HG03159 (cell line): Measurements from ENCODE around the gene SLC12A3.

Source experiments
- ATAC-seq: cut with Tn5 transposase; IDR thresholded peaks from one replicate; pipeline ENCODE4 v1.9.1; 2021; ENCODE audit warnings: mild to moderate bottlenecking, moderate library complexity; ENCODE audit not compliant: unreplicated experiment

The SLC12A3 gene, protein sequence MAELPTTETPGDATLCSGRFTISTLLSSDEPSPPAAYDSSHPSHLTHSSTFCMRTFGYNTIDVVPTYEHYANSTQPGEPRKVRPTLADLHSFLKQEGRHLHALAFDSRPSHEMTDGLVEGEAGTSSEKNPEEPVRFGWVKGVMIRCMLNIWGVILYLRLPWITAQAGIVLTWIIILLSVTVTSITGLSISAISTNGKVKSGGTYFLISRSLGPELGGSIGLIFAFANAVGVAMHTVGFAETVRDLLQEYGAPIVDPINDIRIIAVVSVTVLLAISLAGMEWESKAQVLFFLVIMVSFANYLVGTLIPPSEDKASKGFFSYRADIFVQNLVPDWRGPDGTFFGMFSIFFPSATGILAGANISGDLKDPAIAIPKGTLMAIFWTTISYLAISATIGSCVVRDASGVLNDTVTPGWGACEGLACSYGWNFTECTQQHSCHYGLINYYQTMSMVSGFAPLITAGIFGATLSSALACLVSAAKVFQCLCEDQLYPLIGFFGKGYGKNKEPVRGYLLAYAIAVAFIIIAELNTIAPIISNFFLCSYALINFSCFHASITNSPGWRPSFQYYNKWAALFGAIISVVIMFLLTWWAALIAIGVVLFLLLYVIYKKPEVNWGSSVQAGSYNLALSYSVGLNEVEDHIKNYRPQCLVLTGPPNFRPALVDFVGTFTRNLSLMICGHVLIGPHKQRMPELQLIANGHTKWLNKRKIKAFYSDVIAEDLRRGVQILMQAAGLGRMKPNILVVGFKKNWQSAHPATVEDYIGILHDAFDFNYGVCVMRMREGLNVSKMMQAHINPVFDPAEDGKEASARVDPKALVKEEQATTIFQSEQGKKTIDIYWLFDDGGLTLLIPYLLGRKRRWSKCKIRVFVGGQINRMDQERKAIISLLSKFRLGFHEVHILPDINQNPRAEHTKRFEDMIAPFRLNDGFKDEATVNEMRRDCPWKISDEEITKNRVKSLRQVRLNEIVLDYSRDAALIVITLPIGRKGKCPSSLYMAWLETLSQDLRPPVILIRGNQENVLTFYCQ

DNA sequence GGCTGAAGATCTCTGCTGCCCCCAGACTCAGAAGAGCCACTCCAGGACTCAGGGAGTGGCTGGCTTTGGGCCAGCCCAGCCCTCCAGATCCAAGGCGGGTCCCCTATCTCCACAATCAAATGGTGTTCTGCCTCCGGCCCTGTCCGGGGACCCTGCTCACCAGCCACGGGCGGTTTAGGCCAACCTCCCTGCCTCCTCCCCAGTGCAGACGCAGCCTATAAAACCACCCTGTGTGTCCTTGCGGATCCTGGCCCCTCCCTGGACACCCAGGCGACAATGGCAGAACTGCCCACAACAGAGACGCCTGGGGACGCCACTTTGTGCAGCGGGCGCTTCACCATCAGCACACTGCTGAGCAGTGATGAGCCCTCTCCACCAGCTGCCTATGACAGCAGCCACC lies at the start of gene SLC12A3:
SLC12A3 (plus strand) TSS at position 248 of the 400 bp plus-strand sequence; CDS start at position 277, 29 bp downstream.
- no peak for ATAC-seq

DNA sequence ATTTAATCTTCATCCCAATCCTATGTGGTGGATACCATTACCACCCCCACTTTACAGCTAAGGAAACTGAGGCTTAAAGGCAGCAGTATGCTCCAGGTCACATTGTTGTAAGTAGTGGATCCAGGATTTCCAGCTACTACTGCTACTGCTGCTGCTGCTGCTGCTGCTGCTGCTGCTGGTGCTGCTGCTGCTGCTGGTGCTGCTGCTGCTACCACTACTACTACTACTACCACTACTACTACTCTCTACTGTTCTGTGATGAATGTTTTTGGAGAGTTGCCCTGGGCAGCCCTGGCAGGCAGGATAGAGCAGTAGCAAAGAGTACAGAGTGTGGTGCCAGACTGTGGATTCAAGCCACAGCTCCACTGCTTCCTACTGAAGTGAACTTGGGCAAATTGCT lies 49.3 kb upstream of the SLC12A3 start:
- ATAC-seq: no peak

GRCh38 chr16:56817056-56817455 lies 48.0 kb upstream of the SLC12A3 start:
- ATAC-seq: no peak

GRCh38 chr16:56817938-56818337 lies 47.1 kb upstream of the SLC12A3 start:
- no peak for ATAC-seq

- no peak for ATAC-seq
These were observed 41.8 kb upstream of the SLC12A3 start for GRCh38 chr16:56823081-56823733.

GRCh38 chr16:56824331-56824730 lies 40.7 kb upstream of the SLC12A3 start:
- no peak for ATAC-seq

GRCh38 chr16:56824804-56825203 lies 40.2 kb upstream of the SLC12A3 start:
- ATAC-seq: no peak

DNA sequence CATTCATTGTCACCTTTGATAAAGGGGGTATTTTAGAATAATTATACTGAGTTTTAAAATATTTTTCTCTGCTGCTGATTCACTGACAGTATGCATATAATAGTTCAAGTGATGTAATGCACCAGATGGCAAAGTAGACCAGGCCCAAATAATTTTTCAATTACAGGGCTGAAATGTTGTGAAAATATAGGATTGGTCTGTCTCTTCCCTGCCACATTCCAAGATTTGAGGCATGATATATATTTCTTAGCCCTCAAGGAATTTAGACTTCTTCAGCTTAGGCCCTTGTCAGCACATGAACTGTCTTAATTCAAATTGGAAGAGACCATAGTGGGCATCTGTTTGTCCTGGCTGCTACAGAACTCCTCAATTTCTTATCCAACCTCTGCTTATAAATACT lies 39.2 kb upstream of the SLC12A3 start:
- ATAC-seq: no peak

DNA sequence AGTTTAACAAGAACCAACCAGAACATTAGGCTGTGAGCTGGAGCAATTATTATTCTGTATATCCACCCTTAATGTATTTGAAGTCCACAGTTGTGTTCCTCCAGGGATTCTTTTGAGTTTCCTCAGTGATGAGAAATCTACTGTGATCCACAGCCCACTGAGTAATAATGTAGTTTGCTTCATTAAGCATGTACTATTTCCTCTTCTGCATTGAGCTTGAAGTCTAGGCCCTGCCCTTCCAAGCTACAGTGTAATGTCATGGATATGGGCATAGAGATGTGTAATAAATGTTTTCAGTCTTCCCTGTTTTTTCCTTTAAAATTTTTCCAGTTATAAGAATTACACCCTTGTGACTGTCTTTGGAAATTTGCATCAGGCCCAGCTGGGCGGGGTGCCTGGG lies 36.4 kb upstream of the SLC12A3 start:
- ATAC-seq: no peak

- no peak for ATAC-seq
These were observed 34.3 kb upstream of the SLC12A3 start for GRCh38 chr16:56830669-56831068.

GRCh38 chr16:56832768-56833167 lies 32.2 kb upstream of the SLC12A3 start:
- no peak for ATAC-seq

- no peak for ATAC-seq
These were observed 31.6 kb upstream of the SLC12A3 start for GRCh38 chr16:56833243-56833970.

DNA sequence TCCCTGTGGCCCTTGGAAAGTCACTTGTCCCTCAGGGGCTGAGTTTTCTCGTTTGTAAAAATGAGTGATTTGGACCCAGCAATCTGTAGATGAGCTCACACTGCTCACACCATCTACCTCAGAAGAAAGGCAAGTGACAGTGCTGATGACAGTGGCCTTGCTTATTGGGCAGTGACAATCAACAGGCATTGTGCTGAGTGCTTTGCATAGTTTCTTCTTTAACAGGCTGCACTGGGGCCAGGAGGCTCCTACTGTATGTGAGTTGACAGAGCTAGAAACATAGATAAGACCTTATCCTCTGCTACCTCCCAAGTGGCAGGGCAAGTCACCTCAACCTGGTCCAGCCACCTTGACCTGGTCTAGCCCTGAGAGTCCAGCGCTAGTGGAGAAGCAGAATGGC lies 29.7 kb upstream of the SLC12A3 start:
- no peak for ATAC-seq

- no peak for ATAC-seq
These were observed 28.4 kb upstream of the SLC12A3 start for GRCh38 chr16:56836410-56837230.

DNA sequence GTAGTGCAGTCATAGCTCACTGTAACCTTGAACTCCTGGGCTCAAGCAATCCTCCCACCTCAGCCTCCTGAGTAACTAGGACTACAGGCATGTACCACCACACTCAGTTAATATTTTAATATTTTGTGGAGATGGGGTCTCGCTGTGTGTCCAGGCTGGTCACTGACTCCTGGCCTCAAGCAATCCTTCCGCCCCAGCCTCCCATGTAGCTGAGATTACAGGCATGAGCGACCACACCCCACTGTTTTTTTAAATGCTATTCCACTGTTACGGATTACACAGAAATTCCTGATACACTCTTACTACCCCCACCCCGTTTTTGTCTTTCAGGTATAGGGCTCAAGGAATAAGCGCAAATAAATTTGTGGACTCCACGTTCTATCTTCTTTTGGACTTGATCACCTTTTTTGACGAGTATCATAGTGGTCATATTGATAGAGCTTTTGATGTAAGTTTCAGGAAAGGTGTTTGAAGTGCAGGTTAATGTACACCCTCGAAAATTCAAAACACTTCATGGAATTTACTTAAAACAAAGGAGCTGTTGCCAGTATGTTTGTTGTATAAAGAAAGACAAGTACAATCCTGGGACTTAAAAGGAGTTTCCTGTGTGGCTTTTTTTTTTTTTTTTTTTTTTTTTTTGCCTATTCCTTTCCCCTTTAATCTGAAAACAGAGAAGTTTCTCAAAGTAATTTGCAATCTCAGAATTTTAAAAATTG lies 26.2 kb upstream of the SLC12A3 start:
- no peak for ATAC-seq

GRCh38 chr16:56841233-56841632 lies 23.8 kb upstream of the SLC12A3 start:
- no peak for ATAC-seq

DNA sequence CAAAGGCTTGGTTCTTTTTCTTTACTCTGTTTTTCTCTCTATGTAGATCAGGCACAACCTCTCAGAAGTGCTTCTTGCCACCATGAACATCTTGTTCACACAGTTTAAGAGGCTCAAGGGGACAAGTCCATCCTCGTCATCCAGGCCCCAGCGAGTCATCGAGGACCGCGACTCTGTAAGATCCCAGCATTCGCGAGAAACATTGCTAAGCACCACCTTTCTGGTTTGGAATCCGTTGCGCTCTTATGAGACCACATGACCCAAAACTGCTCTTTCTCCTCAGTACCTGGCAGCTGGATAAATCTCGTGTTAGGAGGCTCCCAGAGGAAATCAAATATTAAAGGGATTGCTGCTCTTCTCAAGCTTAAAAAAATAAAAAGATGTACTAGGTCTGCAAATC lies 23.3 kb upstream of the SLC12A3 start:
- no peak for ATAC-seq

DNA sequence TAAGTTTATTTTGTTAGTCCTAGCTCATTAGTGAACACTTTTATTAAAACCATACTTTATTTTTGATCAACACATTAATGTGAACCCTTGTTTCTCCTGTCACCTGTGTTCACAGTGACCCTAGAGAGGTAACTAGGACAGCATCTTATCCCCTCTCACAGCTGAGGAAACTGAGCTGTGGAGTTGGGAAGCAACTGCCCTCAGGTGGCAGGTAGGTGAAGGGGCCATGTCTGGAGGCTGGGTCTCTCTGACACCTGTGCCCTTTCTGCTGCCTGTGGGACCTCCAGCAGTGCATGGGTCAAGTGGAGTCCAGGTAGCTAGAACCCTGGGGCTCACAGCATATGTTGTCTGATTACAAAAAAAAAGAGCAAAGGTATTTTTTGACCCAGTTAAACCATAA lies 22.9 kb upstream of the SLC12A3 start:
- ATAC-seq: no peak

- no peak for ATAC-seq
These were observed 21.0 kb upstream of the SLC12A3 start for GRCh38 chr16:56844056-56844455.
